Measurements from ENCODE around the gene SLC47A2.

The SLC47A2 gene

GRCh38 chr17:19644493-19645210, 71.7 kb downstream of the SLC47A2 start:
- no peak overlapping the region for H3K4me3 ChIP-seq (ENCODE audit: low read depth, low read length)
- peak; percentile 78 for DNase-seq (ENCODE audit: low read depth)
- no peak for TF ChIP-seq CTCF (IDR thresholded peaks at IDR 0.05; ENCODE audit: control insufficient read depth, extremely low read depth, insufficient read depth)

GRCh38 chr17:19642373-19642893, 74.0 kb downstream of the SLC47A2 start:
- H3K4me3 ChIP-seq (ENCODE audit: low read depth, low read length): no peak overlapping the region
- TF ChIP-seq CTCF (IDR thresholded peaks at IDR 0.05; ENCODE audit: control insufficient read depth, extremely low read depth, insufficient read depth): no peak
- DNase-seq (ENCODE audit: low read depth): no peak

GRCh38 chr17:19641687-19642372, 74.6 kb downstream of the SLC47A2 start:
- TF ChIP-seq CTCF (IDR thresholded peaks at IDR 0.05; ENCODE audit: control insufficient read depth, extremely low read depth, insufficient read depth): no peak
- peak; percentile 83 for DNase-seq (ENCODE audit: low read depth)
- no peak overlapping the region for H3K4me3 ChIP-seq (ENCODE audit: low read depth, low read length)

GRCh38 chr17:19631905-19632304, 84.5 kb downstream of the SLC47A2 start:
- no peak overlapping the region for H3K4me3 ChIP-seq (ENCODE audit: low read depth, low read length)
- TF ChIP-seq CTCF (IDR thresholded peaks at IDR 0.05; ENCODE audit: control insufficient read depth, extremely low read depth, insufficient read depth): no peak
- DNase-seq (ENCODE audit: low read depth): no peak

GRCh38 chr17:19630661-19631060, 85.7 kb downstream of the SLC47A2 start:
- DNase-seq (ENCODE audit: low read depth): no peak
- no peak overlapping the region for H3K4me3 ChIP-seq (ENCODE audit: low read depth, low read length)
- TF ChIP-seq CTCF (IDR thresholded peaks at IDR 0.05; ENCODE audit: control insufficient read depth, extremely low read depth, insufficient read depth): no peak

GRCh38 chr17:19630035-19630434, 86.3 kb downstream of the SLC47A2 start:
- no peak overlapping the region for H3K4me3 ChIP-seq (ENCODE audit: low read depth, low read length)
- peak; percentile 86 for DNase-seq (ENCODE audit: low read depth)
- no peak for TF ChIP-seq CTCF (IDR thresholded peaks at IDR 0.05; ENCODE audit: control insufficient read depth, extremely low read depth, insufficient read depth)
